ENCODE results near the gene MED14. TPM values are rescaled to one million over a fixed set of nuclear protein-coding genes. Genes with fewer than 3 reads are reported as not detected.
A peak's percentile ranks its signal among the peaks of the same experiment; 100 is the strongest.

The MED14 gene
- total RNA-seq, 3 donors from 2014 or later (not counting 1 experiment from before 2014, with no cell fraction given): 55.3 to 79.1 (median 66.1) TPM

DNA sequence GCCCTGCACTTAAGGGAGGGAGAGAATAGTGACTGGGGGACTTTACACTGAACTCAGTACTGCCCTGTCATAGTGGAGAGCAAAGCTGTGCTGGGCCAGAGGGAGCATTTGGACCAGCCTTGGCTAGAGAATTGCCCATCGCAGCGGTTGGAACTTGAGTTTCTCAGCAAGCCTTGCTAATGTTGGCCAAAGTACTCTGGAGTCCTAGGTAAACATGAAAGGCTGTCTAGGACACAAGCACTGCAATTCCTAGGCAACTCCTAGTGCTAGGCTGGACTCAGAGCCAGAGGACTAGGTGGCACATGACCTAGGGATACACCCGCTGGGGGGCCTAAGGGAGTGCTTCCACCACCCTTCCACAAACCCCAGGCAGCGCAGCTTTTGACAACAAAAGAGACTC lies 15.0 kb downstream of the MED14 start:
- intact Hi-C loops (cut with micrococcal nuclease): no loop called here
- Histone ChIP-seq H3K27me3 (ENCODE audit: control insufficient read depth, insufficient read depth, low read length) (no peaks in the 10 kb centered on the region), H3K9me3 (ENCODE audit: control insufficient read depth, insufficient read depth, low read length) (no peaks in the 10 kb centered on the region), H3K36me3 (ENCODE audit: control insufficient read depth, insufficient read depth, low read length) (peaks cover 5% of the 10 kb centered on the region), H3K4me3 (ENCODE audit: low read length) (no peak overlapping the region), H3K4me1 (ENCODE audit: control insufficient read depth, insufficient read depth, low read length) (no peaks in the 10 kb centered on the region), H3K27ac (ENCODE audit: low read length) (no peak overlapping the region)
- Mint-ChIP-seq H3K9me3 (no peaks in the 10 kb centered on the region), H3K4me1 (peaks cover 41 to 66% of the 10 kb centered on the region in 2 donors), H3K36me3 (peaks cover 16% of the 10 kb centered on the region), H3K27me3 (ENCODE audit: low read depth in 2 of 2) (no peaks in the 10 kb centered on the region), H3K4me3 (no peak overlapping the region), H3K27ac (peak overlapping the region; percentile 3 to 73)
- TF ChIP-seq, protein P1, sequence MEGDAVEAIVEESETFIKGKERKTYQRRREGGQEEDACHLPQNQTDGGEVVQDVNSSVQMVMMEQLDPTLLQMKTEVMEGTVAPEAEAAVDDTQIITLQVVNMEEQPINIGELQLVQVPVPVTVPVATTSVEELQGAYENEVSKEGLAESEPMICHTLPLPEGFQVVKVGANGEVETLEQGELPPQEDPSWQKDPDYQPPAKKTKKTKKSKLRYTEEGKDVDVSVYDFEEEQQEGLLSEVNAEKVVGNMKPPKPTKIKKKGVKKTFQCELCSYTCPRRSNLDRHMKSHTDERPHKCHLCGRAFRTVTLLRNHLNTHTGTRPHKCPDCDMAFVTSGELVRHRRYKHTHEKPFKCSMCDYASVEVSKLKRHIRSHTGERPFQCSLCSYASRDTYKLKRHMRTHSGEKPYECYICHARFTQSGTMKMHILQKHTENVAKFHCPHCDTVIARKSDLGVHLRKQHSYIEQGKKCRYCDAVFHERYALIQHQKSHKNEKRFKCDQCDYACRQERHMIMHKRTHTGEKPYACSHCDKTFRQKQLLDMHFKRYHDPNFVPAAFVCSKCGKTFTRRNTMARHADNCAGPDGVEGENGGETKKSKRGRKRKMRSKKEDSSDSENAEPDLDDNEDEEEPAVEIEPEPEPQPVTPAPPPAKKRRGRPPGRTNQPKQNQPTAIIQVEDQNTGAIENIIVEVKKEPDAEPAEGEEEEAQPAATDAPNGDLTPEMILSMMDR (IDR thresholded peaks at IDR 0.05): no peak
- no peak for DNase-seq
- ATAC-seq: no peak
- 100% methylated on average over 3 of the region's 4 CpGs for WGBS (ENCODE audit: insufficient coverage)

DNA sequence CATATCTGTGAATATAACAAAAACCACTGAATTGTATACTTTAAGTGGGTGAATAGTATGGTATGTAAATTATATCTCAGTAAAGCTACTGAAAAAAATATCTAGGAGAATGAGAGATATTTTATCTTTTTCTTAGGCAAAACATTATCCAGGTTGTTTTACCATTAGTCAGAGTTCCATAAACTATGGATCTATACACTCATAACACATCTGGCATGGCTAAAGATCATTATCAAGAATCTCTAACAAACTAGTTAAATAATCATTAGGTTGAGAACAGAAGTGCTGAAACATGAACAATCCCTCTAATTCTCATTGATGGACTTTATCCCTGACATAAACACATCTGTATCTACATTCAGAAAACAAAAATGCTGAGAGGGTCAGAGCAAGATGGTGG lies 15.6 kb downstream of the MED14 start:
- Mint-ChIP-seq H3K36me3 (peaks cover 16% of the 10 kb centered on the region), H3K4me3 (no peak overlapping the region), H3K27me3 (ENCODE audit: low read depth in 2 of 2) (no peaks in the 10 kb centered on the region), H3K9me3 (no peaks in the 10 kb centered on the region), H3K4me1 (peaks cover 41 to 65% of the 10 kb centered on the region in 2 donors), H3K27ac (peak overlapping the region; percentile 3 to 73)
- ATAC-seq (no peak), DNase-seq (no peak)
- Histone ChIP-seq H3K36me3 (ENCODE audit: control insufficient read depth, insufficient read depth, low read length) (peaks cover 5% of the 10 kb centered on the region), H3K9me3 (ENCODE audit: control insufficient read depth, insufficient read depth, low read length) (no peaks in the 10 kb centered on the region), H3K27ac (ENCODE audit: low read length) (no peak overlapping the region), H3K4me3 (ENCODE audit: low read length) (no peak overlapping the region), H3K4me1 (ENCODE audit: control insufficient read depth, insufficient read depth, low read length) (no peaks in the 10 kb centered on the region), H3K27me3 (ENCODE audit: control insufficient read depth, insufficient read depth, low read length) (no peaks in the 10 kb centered on the region)
- TF ChIP-seq, protein P1 (IDR thresholded peaks at IDR 0.05): no peak
- intact Hi-C loops (cut with micrococcal nuclease): no loop called here

DNA sequence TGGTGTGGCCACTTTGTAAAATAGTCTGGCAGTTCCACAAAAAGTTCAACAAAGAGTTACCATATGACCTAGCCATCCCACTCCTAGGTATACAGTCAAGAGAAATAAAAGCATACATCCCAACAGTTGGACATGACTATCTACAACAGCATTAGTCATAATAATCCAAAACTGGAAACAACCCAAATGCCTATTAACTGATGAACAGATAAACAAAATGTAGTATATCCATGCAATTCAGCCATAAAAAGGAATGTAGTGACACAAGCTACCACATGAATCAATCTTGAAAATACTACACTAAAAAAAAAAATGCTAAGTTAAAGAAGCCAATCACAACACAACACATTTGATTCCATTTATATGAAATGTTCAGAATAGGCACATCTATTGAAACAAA lies 16.1 kb downstream of the MED14 start:
- no peaks in the 10 kb centered on the region for H3K9me3 Mint-ChIP-seq
- H3K27ac ChIP-seq (ENCODE audit: low read length): no peak overlapping the region
- peaks cover 5% of the 10 kb centered on the region for H3K36me3 ChIP-seq (ENCODE audit: control insufficient read depth, insufficient read depth, low read length)
- H3K4me1 Mint-ChIP-seq: peaks cover 41 to 61% of the 10 kb centered on the region in 2 donors
- peaks cover 19% of the 10 kb centered on the region for H3K36me3 Mint-ChIP-seq
- H3K9me3 ChIP-seq (ENCODE audit: control insufficient read depth, insufficient read depth, low read length): no peaks in the 10 kb centered on the region
- no peak for ATAC-seq
- no peak for DNase-seq
- TF ChIP-seq, protein P1 (IDR thresholded peaks at IDR 0.05): no peak
- peak overlapping the region; percentile 3 to 73 for H3K27ac Mint-ChIP-seq
- no peaks in the 10 kb centered on the region for H3K27me3 Mint-ChIP-seq (ENCODE audit: low read depth in 2 of 2)
- no peak overlapping the region for H3K4me3 ChIP-seq (ENCODE audit: low read length)
- no peaks in the 10 kb centered on the region for H3K27me3 ChIP-seq (ENCODE audit: control insufficient read depth, insufficient read depth, low read length)
- intact Hi-C loops (cut with micrococcal nuclease): no loop called here
- no peak overlapping the region for H3K4me3 Mint-ChIP-seq
- H3K4me1 ChIP-seq (ENCODE audit: control insufficient read depth, insufficient read depth, low read length): no peaks in the 10 kb centered on the region

DNA sequence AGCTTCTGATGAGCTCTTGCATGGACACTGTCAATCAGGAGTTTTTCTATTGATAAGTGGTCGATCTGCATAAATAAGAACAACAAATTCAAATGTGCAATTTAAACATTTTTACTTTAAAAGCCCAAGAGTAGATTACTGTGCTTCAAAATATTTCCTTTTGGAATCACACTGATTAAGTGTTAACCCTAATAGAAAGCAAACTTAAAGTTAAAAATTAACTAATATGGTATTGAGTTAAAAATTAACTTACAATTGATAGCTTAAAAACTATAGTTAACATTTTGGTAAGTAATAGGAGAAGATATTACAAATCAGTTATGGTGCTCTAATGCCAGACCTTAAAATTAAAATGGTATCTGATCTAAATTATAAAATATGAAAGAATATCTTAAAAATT lies 25.9 kb downstream of the MED14 start:
- DNase-seq (no peak), ATAC-seq (no peak)
- intact Hi-C loops (cut with micrococcal nuclease): no loop called here
- H3K9me3 ChIP-seq (ENCODE audit: control insufficient read depth, insufficient read depth, low read length): no peaks in the 10 kb centered on the region
- WGBS (ENCODE audit: insufficient coverage): no CpG with 5 or more reads among the region's 1 CpG
- H3K27me3 Mint-ChIP-seq (ENCODE audit: low read depth in 2 of 2): no peaks in the 10 kb centered on the region
- peaks cover 30% of the 10 kb centered on the region for H3K36me3 ChIP-seq (ENCODE audit: control insufficient read depth, insufficient read depth, low read length)
- no peak overlapping the region for H3K4me3 Mint-ChIP-seq
- no peaks in the 10 kb centered on the region for H3K9me3 Mint-ChIP-seq
- H3K27ac ChIP-seq (ENCODE audit: low read length): no peak overlapping the region
- H3K4me1 ChIP-seq (ENCODE audit: control insufficient read depth, insufficient read depth, low read length): no peaks in the 10 kb centered on the region
- TF ChIP-seq, protein P1 (IDR thresholded peaks at IDR 0.05): no peak
- H3K27me3 ChIP-seq (ENCODE audit: control insufficient read depth, insufficient read depth, low read length): no peaks in the 10 kb centered on the region
- H3K27ac Mint-ChIP-seq: no peak overlapping the region
- H3K4me3 ChIP-seq (ENCODE audit: low read length): no peak overlapping the region
- H3K4me1 Mint-ChIP-seq: no peaks in the 10 kb centered on the region
- peaks cover 34% of the 10 kb centered on the region for H3K36me3 Mint-ChIP-seq
